HCT116 (cell line): ENCODE measurements around the gene HK2. TPM values are rescaled to one million over a fixed set of nuclear protein-coding genes. Genes with fewer than 3 reads are reported as not detected.
A peak's percentile ranks its signal among the peaks of the same experiment; 100 is the strongest.

Experiments used
- ATAC-seq: fragments of 200-7000 bp; cut with Tn5 transposase; 2 replicates; pipeline ENCODE4 v1.9.1; 2020; ENCODE audit warnings: mild to moderate bottlenecking, moderate library complexity
- BruUV-seq: library from RNA; stranded (reverse); fragments of 400-500 nt; replicated peaks from 2 replicates; lab custom pipeline; 2021; lab: Mats Ljungman, UMichigan
- CTCF ChIA-PET: fragments of 300-600 bp; sonication (Branson Sonifier 250); formaldehyde crosslinking; loops from one replicate; lab custom pipeline; 2021; ENCODE audit warnings: antibody characterized with exemption; lab: Charles Lee
- POLR2A ChIA-PET: fragments of 300-600, 350-600 bp; sonication (Branson Sonifier 250); formaldehyde crosslinking; loops from one replicate; lab custom pipeline; 2021; ENCODE audit warnings: antibody characterized with exemption; lab: Charles Lee
- RAD21 ChIA-PET, 2 experiments: fragments of 300-600 bp; sonication (Branson Sonifier 250); formaldehyde crosslinking; loops; one replicate each; lab custom pipeline; 2023; ENCODE audit warnings: low total read pairs in 2 of 2; ENCODE audit not compliant: uncharacterized antibody in 2 of 2, unreplicated experiment in 2 of 2, low non-redundant PET in 1 of 2; lab: Charles Lee
- DNase-seq: peaks from one replicate; pipeline ENCODE4 v3.0.0-alpha.2; 2010; ENCODE audit warnings: low read depth, low spot score
- H2AFZ ChIP-seq: fragments of 200-600 bp; shearing (Covaris generic), sonication (generic); 2 replicates; pipeline ENCODE4 v1.6.1; 2017; ENCODE audit warnings: low read depth, mixed run types, mixed read lengths, antibody characterized with exemption, low read length; ENCODE audit not compliant: poor library complexity, severe bottlenecking
- H3K27ac ChIP-seq: 2 replicates; pipeline ENCODE4 v1.5.1; 2012; ENCODE audit warnings: low read depth, low read length
- H3K27me3 ChIP-seq: fragments of 200-600 bp; sonication (generic); 2 replicates; pipeline ENCODE4 v1.6.1; 2016; ENCODE audit warnings: mixed run types, low read length, mixed read lengths; ENCODE audit not compliant: insufficient read depth
- H3K36me3 ChIP-seq, 2 experiments: fragments of 200-500 bp in 1 of 2; fragments of 200-600 bp in 1 of 2; sonication (Bioruptor generic) in 1 of 2; sonication (generic) in 1 of 2; 2 replicates each; pipeline versions ENCODE4 v1.5.1 to v1.6.1; 2014 to 2016; ENCODE audit warnings: low read length in 2 of 2, inconsistent platforms in 1 of 2, mixed read lengths in 1 of 2, mixed run types in 1 of 2; ENCODE audit not compliant: insufficient read depth in 2 of 2, control insufficient read depth in 1 of 2
- H3K4me1 ChIP-seq, 2 experiments: fragments of 200-600 bp in 1 of 2; sonication (generic) in 1 of 2; 2 replicates each; pipeline versions ENCODE4 v1.5.1 to v1.6.1; 2012 to 2017; ENCODE audit warnings: low read length in 2 of 2, inconsistent platforms in 1 of 2, mild to moderate bottlenecking in 1 of 2, mixed read lengths in 1 of 2, mixed run types in 1 of 2, moderate library complexity in 1 of 2; ENCODE audit not compliant: insufficient read depth in 2 of 2, control insufficient read depth in 1 of 2
- H3K4me2 ChIP-seq: fragments of 200-600 bp; sonication (generic); 2 replicates; pipeline ENCODE4 v1.6.1; 2017; ENCODE audit warnings: mixed run types, low read length, mixed read lengths
- H3K4me3 ChIP-seq, 2 experiments: fragments of 200-600 bp in 1 of 2; sonication (generic) in 1 of 2; replicated peaks in 1 of 2; 2 replicates each; pipeline ENCODE4 v1.5.1; 2011 to 2016; ENCODE audit warnings: low read length in 2 of 2, control low read depth in 1 of 2, low read depth in 1 of 2, mild to moderate bottlenecking in 1 of 2, mixed read lengths in 1 of 2, mixed run types in 1 of 2
- H3K79me2 ChIP-seq: fragments of 200-600 bp; sonication (generic); 2 replicates; pipeline ENCODE4 v1.6.1; 2017; ENCODE audit warnings: mild to moderate bottlenecking, mixed run types, low read length, moderate library complexity, mixed read lengths; ENCODE audit not compliant: insufficient read depth
- H3K9ac ChIP-seq: fragments of 200-600 bp; sonication (generic); 2 replicates; pipeline ENCODE4 v1.6.1; 2016; ENCODE audit warnings: low read length, mixed read lengths
- H3K9me2 ChIP-seq: fragments of 200-600 bp; sonication (generic), shearing (Covaris generic); 2 replicates; pipeline ENCODE4 v1.6.1; 2017; ENCODE audit warnings: mixed run types, mild to moderate bottlenecking, moderate library complexity; ENCODE audit not compliant: insufficient read depth
- H3K9me3 ChIP-seq, 2 experiments: fragments of 200-500 bp in 1 of 2; fragments of 200-600 bp in 1 of 2; sonication (Bioruptor generic) in 1 of 2; sonication (generic) in 1 of 2; 2 replicates each; pipeline ENCODE4 v1.6.1; 2014 to 2017; ENCODE audit warnings: low read length in 2 of 2, mixed read lengths in 2 of 2, inconsistent platforms in 1 of 2, low read depth in 1 of 2, mild to moderate bottlenecking in 1 of 2, mixed run types in 1 of 2, moderate library complexity in 1 of 2; ENCODE audit not compliant: control insufficient read depth in 1 of 2, insufficient read depth in 1 of 2
- H4K20me1 ChIP-seq: fragments of 200-600 bp; sonication (generic), shearing (Covaris generic); 2 replicates; pipeline ENCODE4 v1.6.1; 2017; ENCODE audit warnings: mixed run types, mild to moderate bottlenecking, moderate library complexity; ENCODE audit not compliant: insufficient read depth
- ATF3 ChIP-seq: IDR thresholded peaks from 2 replicates; pipeline ENCODE4 v1.6.1; 2012
- CBX3 ChIP-seq: IDR thresholded peaks from 2 replicates; pipeline ENCODE4 v1.6.1; 2012; ENCODE audit warnings: low read depth
- CEBPB ChIP-seq: IDR thresholded peaks from 2 replicates; pipeline ENCODE4 v1.6.1; 2012; ENCODE audit warnings: low read depth
- ELF1 ChIP-seq: IDR thresholded peaks from 2 replicates; pipeline ENCODE4 v1.6.1; 2012; ENCODE audit warnings: low read depth, borderline replicate concordance
- EZH2 ChIP-seq: fragments of 200-600 bp; sonication (generic); IDR thresholded peaks from 2 replicates; pipeline ENCODE4 v1.6.1; 2017; ENCODE audit warnings: antibody characterized with exemption, mixed run types
- FOSL1 ChIP-seq: IDR thresholded peaks from 2 replicates; pipeline ENCODE4 v1.6.1; 2012; ENCODE audit warnings: low read depth
- JUND ChIP-seq: IDR thresholded peaks from 2 replicates; pipeline ENCODE4 v1.6.1; 2012
- MAX ChIP-seq: IDR thresholded peaks from 2 replicates; pipeline ENCODE4 v1.6.1; 2012
- POLR2A ChIP-seq: IDR thresholded peaks from 2 replicates; pipeline ENCODE4 v1.7.0; 2011; ENCODE audit warnings: borderline replicate concordance; ENCODE audit not compliant: insufficient read depth, insufficient read length; ENCODE audit errors: extremely low read depth
- POLR2AphosphoS5 ChIP-seq: IDR thresholded peaks from 2 replicates; pipeline ENCODE4 v1.6.1; 2011; ENCODE audit warnings: mild to moderate bottlenecking, low read depth, low read length, moderate library complexity
- RAD21 ChIP-seq: IDR thresholded peaks from 2 replicates; pipeline ENCODE4 v1.6.1; 2012; ENCODE audit warnings: low read depth, mild to moderate bottlenecking
- REST ChIP-seq: IDR thresholded peaks from 2 replicates; pipeline ENCODE4 v1.6.1; 2012; ENCODE audit warnings: low read depth
- SIN3A ChIP-seq: IDR thresholded peaks from 2 replicates; pipeline ENCODE4 v1.6.1; 2012; ENCODE audit warnings: low read depth
- SP1 ChIP-seq: IDR thresholded peaks from 2 replicates; pipeline ENCODE4 v1.6.1; 2012; ENCODE audit warnings: low read depth
- SRF ChIP-seq: IDR thresholded peaks from 2 replicates; pipeline ENCODE4 v1.6.1; 2012; ENCODE audit warnings: low read depth
- TCF7L2 ChIP-seq: IDR thresholded peaks from 2 replicates; pipeline ENCODE4 v1.7.0; 2011; ENCODE audit warnings: borderline replicate concordance, inconsistent platforms; ENCODE audit not compliant: insufficient read depth, insufficient read length; ENCODE audit errors: extremely low read depth
- YY1 ChIP-seq: IDR thresholded peaks from 2 replicates; pipeline ENCODE4 v1.6.1; 2011; ENCODE audit warnings: low read length, low read depth, moderate library complexity, mild to moderate bottlenecking; ENCODE audit not compliant: insufficient replicate concordance; ENCODE audit errors: extremely low read depth
- ZBTB33 ChIP-seq: IDR thresholded peaks from 2 replicates; pipeline ENCODE4 v1.6.1; 2011; ENCODE audit warnings: mild to moderate bottlenecking, low read length, moderate library complexity; ENCODE audit not compliant: insufficient replicate concordance; ENCODE audit errors: extremely low read depth
- ZFX ChIP-seq: fragments of 450-650 bp; IDR thresholded peaks from 2 replicates; pipeline ENCODE4 v1.6.1; 2017
- intact Hi-C: fragments of 100-400 bp; cut with micrococcal nuclease; formaldehyde crosslinking; loops from 2 replicates; pipeline ENCODE4 v1.10.0; 2022
- total RNA-seq: library from RNA; stranded (reverse); gene quantifications from one replicate; pipeline ENCODE4 v1.2.1, GENCODE V29; 2021; ENCODE audit not compliant: unreplicated experiment
- TF ChIP-seq, protein P1 (sequence below), 3 experiments: fragments of 200-600 bp in 1 of 3; sonication (generic) in 1 of 3; IDR thresholded peaks in 2 of 3; conservative IDR thresholded peaks in 1 of 3; 2 replicates each; pipeline ENCODE4 v1.5.1; 2012 to 2017; ENCODE audit warnings: low read depth in 2 of 3, low read length in 2 of 3, antibody characterized with exemption in 1 of 3, borderline replicate concordance in 1 of 3, control low read depth in 1 of 3, mild to moderate bottlenecking in 1 of 3, mixed read lengths in 1 of 3, mixed run types in 1 of 3, moderate library complexity in 1 of 3; ENCODE audit not compliant: insufficient read depth in 1 of 3

Gene HK2
- total RNA-seq, 1 experiment from 2014 or later: 42.5 TPM

DNA sequence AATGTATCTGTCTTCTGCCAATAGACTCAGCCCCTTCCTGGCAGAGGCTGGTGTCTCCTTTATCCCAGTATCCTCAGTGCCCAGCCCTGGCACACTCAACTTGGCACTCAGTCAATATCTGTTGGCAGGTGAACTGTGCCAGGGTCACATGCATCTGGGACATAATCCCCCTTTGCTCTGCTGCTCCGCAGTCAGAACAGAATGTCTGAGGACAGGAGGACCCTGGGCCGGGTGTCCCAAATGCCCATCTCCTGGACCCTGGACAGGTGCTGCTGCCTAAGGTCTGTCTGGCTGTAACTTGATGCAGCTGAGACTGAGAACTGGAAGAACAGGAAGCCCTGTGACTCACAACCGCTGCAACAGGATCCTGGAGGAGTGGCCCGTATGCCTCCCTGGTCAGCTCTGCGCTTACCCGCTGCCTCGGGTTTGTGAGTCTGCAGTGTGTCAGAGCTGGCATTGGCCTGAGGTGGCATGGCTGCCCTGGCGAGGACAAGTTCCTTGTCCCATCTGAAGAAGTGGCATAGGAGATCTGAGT lies 11.4 kb downstream of the HK2 start:
- BruUV-seq: no TSS peak
- peak overlapping the region; percentile 44 for H3K9ac ChIP-seq
- intact Hi-C loops: no loop called here
- H3K27ac ChIP-seq: peak overlapping the region; percentile 67
- CTCF ChIA-PET: interaction anchor here (0.6 kb wide), 1 partner anchor 8 kb away, joined by 3 read pairs; no protein-coding TSS in a partner anchor
- H3K4me3 ChIP-seq: peak overlapping the region; percentile 15 to 29; a peak in 3 of 4 replicates
- H3K36me3 ChIP-seq: no peaks in the 10 kb centered on the region; a peak in 1 of 4 replicates
- peaks cover 96% of the 10 kb centered on the region for H3K79me2 ChIP-seq
- no peaks in the 10 kb centered on the region for H3K9me3 ChIP-seq
- peak overlapping the region; percentile 76 for H3K4me2 ChIP-seq
- H3K9me2 ChIP-seq: no peaks in the 10 kb centered on the region
- no peaks in the 10 kb centered on the region for H3K27me3 ChIP-seq
- ATAC-seq (peak; percentile 99), DNase-seq (peak; percentile 91)
- no peaks in the 10 kb centered on the region for H4K20me1 ChIP-seq
- no peak overlapping the region for H2AFZ ChIP-seq
- POLR2A ChIA-PET: interaction anchor here (1.0 kb wide), 1 partner anchor 8 kb away, joined by 6 read pairs; no protein-coding TSS in a partner anchor
- H3K4me1 ChIP-seq: peaks cover 37 to 62% of the 10 kb centered on the region in 2 experiments
- RAD21 ChIA-PET: interaction anchor here in 1 of 2 experiments (0.6 kb wide), 1 partner anchor 744 kb away, joined by 3 read pairs; no protein-coding TSS in a partner anchor
- TF ChIP-seq, protein P1, sequence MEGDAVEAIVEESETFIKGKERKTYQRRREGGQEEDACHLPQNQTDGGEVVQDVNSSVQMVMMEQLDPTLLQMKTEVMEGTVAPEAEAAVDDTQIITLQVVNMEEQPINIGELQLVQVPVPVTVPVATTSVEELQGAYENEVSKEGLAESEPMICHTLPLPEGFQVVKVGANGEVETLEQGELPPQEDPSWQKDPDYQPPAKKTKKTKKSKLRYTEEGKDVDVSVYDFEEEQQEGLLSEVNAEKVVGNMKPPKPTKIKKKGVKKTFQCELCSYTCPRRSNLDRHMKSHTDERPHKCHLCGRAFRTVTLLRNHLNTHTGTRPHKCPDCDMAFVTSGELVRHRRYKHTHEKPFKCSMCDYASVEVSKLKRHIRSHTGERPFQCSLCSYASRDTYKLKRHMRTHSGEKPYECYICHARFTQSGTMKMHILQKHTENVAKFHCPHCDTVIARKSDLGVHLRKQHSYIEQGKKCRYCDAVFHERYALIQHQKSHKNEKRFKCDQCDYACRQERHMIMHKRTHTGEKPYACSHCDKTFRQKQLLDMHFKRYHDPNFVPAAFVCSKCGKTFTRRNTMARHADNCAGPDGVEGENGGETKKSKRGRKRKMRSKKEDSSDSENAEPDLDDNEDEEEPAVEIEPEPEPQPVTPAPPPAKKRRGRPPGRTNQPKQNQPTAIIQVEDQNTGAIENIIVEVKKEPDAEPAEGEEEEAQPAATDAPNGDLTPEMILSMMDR (IDR thresholded peaks at IDR 0.05 in 2 of 3, conservative IDR thresholded peaks at IDR 0.05 in 1 of 3; ENCODE audit: borderline replicate concordance in 1 of 3, insufficient read depth in 1 of 3, low read depth in 2 of 3, low read length in 2 of 3): no peak
- TF ChIP-seq CBX3: peak; percentile 90; the same call in 1 of the 2 replicates
- TF ChIP-seq MAX: peak; percentile 81
- peak; percentile 89 for TF ChIP-seq FOSL1
- TF ChIP-seq SP1: peak; percentile 96
- peak; percentile 77 for TF ChIP-seq POLR2AphosphoS5
- no peak for TF ChIP-seq EZH2
- 0 out of 2 replicates have a peak, but pooled peaks have one; percentile 24 for TF ChIP-seq CEBPB
- TF ChIP-seq ATF3: no peak
- TF ChIP-seq JUND: peak; percentile 91
- TF ChIP-seq REST: no peak
- TF ChIP-seq POLR2A: no peak
- peak; percentile 23; the same call in 1 of the 2 replicates for TF ChIP-seq RAD21
- no peak for TF ChIP-seq ZFX
- no peak for TF ChIP-seq ELF1
- no peak for TF ChIP-seq SRF
- TF ChIP-seq YY1: peak; percentile 58
- TF ChIP-seq SIN3A: peak; percentile 80
- peak; percentile 23 for TF ChIP-seq TCF7L2
- TF ChIP-seq ZBTB33: peak; percentile 52
